H1 (cell line): ENCODE data around the gene ZNF888. TPM values are rescaled to one million over a fixed set of nuclear protein-coding genes. Genes with fewer than 3 reads are reported as not detected.
A peak's percentile ranks its signal among the peaks of the same experiment; 100 is the strongest.
"Not testable (repeated sequence)": the region's sequence is repeated elsewhere in the genome, so short reads cannot be mapped to it uniquely, and the experiment has no call there.

Experiments
- CTCF ChIA-PET: fragments of 300-600 bp; sonication (Branson Sonifier 250); formaldehyde crosslinking; loops from one replicate; lab custom pipeline; 2021; ENCODE audit not compliant: partially characterized antibody; lab: Charles Lee
- POLR2A ChIA-PET: fragments of 300-600 bp; sonication (Branson Sonifier 250); formaldehyde crosslinking; loops from one replicate; lab custom pipeline; 2021; ENCODE audit warnings: inconsistent platforms; ENCODE audit not compliant: partially characterized antibody; lab: Charles Lee
- DNase-seq, 2 experiments: peaks; one replicate each; pipeline versions ENCODE4 v3.0.0 to v3.0.0-alpha.2; 2010 to 2022; ENCODE audit warnings: low spot score in 2 of 2, low read depth in 1 of 2, mixed read lengths in 1 of 2
- FAIRE-seq: peaks from 2 replicates; lab custom pipeline; 2011; peaks lifted over from hg19 to GRCh38; lab: Jason Lieb, UNC
- H2AFZ ChIP-seq: 2 replicates; pipeline ENCODE4 v1.8.1; 2012; ENCODE audit warnings: low read length, inconsistent platforms
- H2AK5ac ChIP-seq: 2 replicates; pipeline ENCODE4 v1.6.1; 2013; ENCODE audit warnings: low read depth, low read length
- H2BK120ac ChIP-seq: replicated peaks from 2 replicates; pipeline ENCODE3; 2013; ENCODE audit warnings: low read depth, low read length, inconsistent platforms
- H2BK12ac ChIP-seq: 2 replicates; pipeline ENCODE4 v1.6.1; 2013; ENCODE audit warnings: low read depth, low read length
- H2BK15ac ChIP-seq: 2 replicates; pipeline ENCODE4 v1.6.1; 2013; ENCODE audit warnings: low read length
- H2BK20ac ChIP-seq: 2 replicates; pipeline ENCODE4 v1.6.1; 2013; ENCODE audit warnings: low read length
- H2BK5ac ChIP-seq: 2 replicates; pipeline ENCODE4 v1.6.1; 2013; ENCODE audit warnings: low read depth, low read length
- H3K14ac ChIP-seq: 2 replicates; pipeline ENCODE4 v1.6.1; 2013; ENCODE audit warnings: inconsistent platforms; ENCODE audit not compliant: insufficient read length
- H3K18ac ChIP-seq: 2 replicates; pipeline ENCODE4 v1.6.1; 2013; ENCODE audit warnings: low read length; ENCODE audit errors: extremely low read depth
- H3K23ac ChIP-seq: 2 replicates; pipeline ENCODE4 v1.6.1; 2013; ENCODE audit warnings: inconsistent platforms; ENCODE audit not compliant: insufficient read length
- H3K23me2 ChIP-seq: 2 replicates; pipeline ENCODE4 v1.6.1; 2013; ENCODE audit warnings: low read depth, low read length
- H3K27ac ChIP-seq: 2 replicates; pipeline ENCODE4 v1.6.1; 2011; ENCODE audit warnings: low read depth, low read length, inconsistent platforms
- H3K27me3 ChIP-seq, 4 experiments: replicated peaks in 1 of 4; 1 replicate in 1 of 4; 2 replicates in 3 of 4; pipeline versions ENCODE4 v1.6.1 to v1.8.1; 2011 to 2013; ENCODE audit warnings: low read length in 3 of 4, mild to moderate bottlenecking in 3 of 4, inconsistent platforms in 2 of 4, mixed read lengths in 2 of 4, moderate library complexity in 1 of 4; ENCODE audit not compliant: control insufficient read depth in 3 of 4, insufficient read depth in 3 of 4; ENCODE audit errors: extremely low read depth in 1 of 4
- H3K36me3 ChIP-seq, 4 experiments: 2 replicates each; pipeline versions ENCODE4 v1.6.1 to v1.8.1; 2011 to 2013; ENCODE audit warnings: mild to moderate bottlenecking in 4 of 4, low read length in 3 of 4, moderate library complexity in 2 of 4, control low read depth in 1 of 4, inconsistent platforms in 1 of 4; ENCODE audit not compliant: insufficient read depth in 4 of 4, control insufficient read depth in 2 of 4
- H3K4ac ChIP-seq: replicated peaks from 2 replicates; pipeline ENCODE3; 2013; ENCODE audit warnings: low read length, low read depth, mixed read lengths, inconsistent platforms; ENCODE audit not compliant: insufficient read length
- H3K4me1 ChIP-seq, 4 experiments: replicated peaks in 1 of 4; 1 replicate in 1 of 4; 2 replicates in 3 of 4; pipeline versions ENCODE4 v1.6.1 to v1.8.1; 2011 to 2013; ENCODE audit warnings: low read length in 3 of 4, inconsistent platforms in 2 of 4, mixed read lengths in 1 of 4; ENCODE audit not compliant: insufficient read depth in 4 of 4, control insufficient read depth in 3 of 4
- H3K4me2 ChIP-seq, 2 experiments: 2 replicates each; pipeline versions ENCODE4 v1.6.1 to v1.8.1; 2011 to 2013; ENCODE audit warnings: low read depth in 2 of 2, low read length in 2 of 2, control low read depth in 1 of 2, inconsistent platforms in 1 of 2, mild to moderate bottlenecking in 1 of 2; ENCODE audit not compliant: insufficient read depth in 1 of 2
- H3K4me3 ChIP-seq, 4 experiments: fragments of 200-600, 300-600 bp in 1 of 4; sonication (generic), shearing (Covaris generic), sonication (Bioruptor Twin) in 1 of 4; 2 replicates each; pipeline versions ENCODE4 v1.5.1 to v1.8.1; 2011 to 2016; ENCODE audit warnings: low read length in 4 of 4, low read depth in 3 of 4, control low read depth in 2 of 4, inconsistent platforms in 2 of 4, mild to moderate bottlenecking in 2 of 4, mixed read lengths in 1 of 4, moderate library complexity in 1 of 4; ENCODE audit not compliant: insufficient read depth in 2 of 4; ENCODE audit errors: extremely low read depth in 1 of 4
- H3K56ac ChIP-seq: replicated peaks from 2 replicates; pipeline ENCODE3; 2013; ENCODE audit warnings: low read depth, mild to moderate bottlenecking, mixed read lengths, low read length, inconsistent platforms; ENCODE audit not compliant: insufficient read length
- H3K79me1 ChIP-seq: 2 replicates; pipeline ENCODE4 v1.6.1; 2013; ENCODE audit warnings: low read depth, low read length, control low read depth
- H3K79me2 ChIP-seq, 2 experiments: 2 replicates each; pipeline versions ENCODE4 v1.6.1 to v1.8.1; 2012 to 2013; ENCODE audit warnings: low read length in 2 of 2, mild to moderate bottlenecking in 2 of 2, inconsistent platforms in 1 of 2; ENCODE audit not compliant: insufficient read depth in 2 of 2, control insufficient read depth in 1 of 2
- H3K9ac ChIP-seq, 4 experiments: replicated peaks in 1 of 4; 1 replicate in 1 of 4; 2 replicates in 3 of 4; pipeline versions ENCODE4 v1.6.1 to v1.8.1; 2011 to 2013; ENCODE audit warnings: low read depth in 3 of 4, low read length in 3 of 4, control low read depth in 2 of 4, mild to moderate bottlenecking in 2 of 4, moderate library complexity in 2 of 4, inconsistent platforms in 1 of 4; ENCODE audit errors: extremely low read depth in 1 of 4
- H3K9me3 ChIP-seq, 2 experiments: 2 replicates each; pipeline versions ENCODE4 v1.6.1 to v1.8.1; 2012 to 2013; ENCODE audit warnings: mild to moderate bottlenecking in 2 of 2, moderate library complexity in 2 of 2, control low read depth in 1 of 2, inconsistent platforms in 1 of 2, low read depth in 1 of 2, low read length in 1 of 2, mixed read lengths in 1 of 2; ENCODE audit not compliant: insufficient read depth in 2 of 2
- H4K20me1 ChIP-seq, 2 experiments: replicated peaks in 1 of 2; 2 replicates each; pipeline versions ENCODE3 to v1.8.1; 2011 to 2013; ENCODE audit warnings: inconsistent platforms in 2 of 2, low read length in 2 of 2, mild to moderate bottlenecking in 1 of 2; ENCODE audit not compliant: insufficient read depth in 2 of 2, control insufficient read depth in 1 of 2
- H4K5ac ChIP-seq: 2 replicates; pipeline ENCODE4 v1.6.1; 2013; ENCODE audit warnings: low read length, low read depth, mixed read lengths, inconsistent platforms; ENCODE audit not compliant: insufficient read length
- H4K8ac ChIP-seq: 2 replicates; pipeline ENCODE4 v1.8.0; 2013; ENCODE audit warnings: mild to moderate bottlenecking, moderate library complexity, low read length, inconsistent platforms; ENCODE audit not compliant: insufficient read depth; ENCODE audit errors: extremely low read depth
- H4K91ac ChIP-seq: replicated peaks from 2 replicates; pipeline ENCODE3; 2013; ENCODE audit warnings: low read length, mixed read lengths, inconsistent platforms; ENCODE audit not compliant: insufficient read length
- KDM4A ChIP-seq: IDR thresholded peaks from one replicate; pipeline ENCODE4 v1.7.1; 2012; ENCODE audit warnings: low read depth, mild to moderate bottlenecking, moderate library complexity, low read length, inconsistent platforms; ENCODE audit not compliant: severe bottlenecking
- PHF8 ChIP-seq: fragments of 200-600 bp; sonication (generic); conservative IDR thresholded peaks from 2 replicates; pipeline ENCODE4 v1.7.1; 2012; ENCODE audit warnings: low read depth, mild to moderate bottlenecking, inconsistent platforms, low read length, moderate library complexity
- SP1 ChIP-seq: IDR thresholded peaks from 2 replicates; pipeline ENCODE4 v1.6.1; 2011; ENCODE audit warnings: low read depth, low read length
- WGBS, 2 experiments: shearing (Covaris generic) in 1 of 2; methylation state at CpG; one replicate each; pipeline versions ENCODE4 v1.1.6 to v1.1.7; 2013 to 2015; ENCODE audit warnings: low lambda C conversion rate in 2 of 2, mixed read lengths in 2 of 2, inconsistent platforms in 1 of 2, low coverage in 1 of 2, missing lambda C conversion rate in 1 of 2; ENCODE audit not compliant: insufficient replicate concordance in 2 of 2, insufficient coverage in 1 of 2, insufficient read length in 1 of 2; ENCODE audit errors: extremely low coverage in 1 of 2, missing lambda C conversion rate in 1 of 2; 5-methylcytosine and 5-hydroxymethylcytosine counted together
- polyA plus RNA-seq, 7 experiments: library from polyadenylated mRNA; depleted of rRNA in 3 of 7; stranded (reverse) in 5 of 7; unstranded in 2 of 7; fragments of >200 nt in 5 of 7; fragments of 200-250 nt in 2 of 7; gene quantifications; 1 replicate in 5 of 7; 2 replicates in 1 of 7; 4 replicates in 1 of 7; pipeline versions ENCODE4 v1.2.1 to v1.2.3, GENCODE V29; 2011 to 2013; ENCODE audit warnings: missing spikeins in 2 of 7, mixed read lengths in 2 of 7
- total RNA-seq: library from RNA; stranded (reverse); fragmentation: NEBNext Ultra II Directional; extraction: Animal tissue kit (Norgen Biotek cat#: 25700); gene quantifications from 2 replicates; pipeline ENCODE4 v1.2.1, GENCODE V29; 2021

Gene ZNF888
- total and polyA plus RNA-seq, 2 of the 8 experiments (the other 6 are each of a cell fraction or from before 2014, with no cell fraction given): 1.1 to 8.6 TPM

DNA sequence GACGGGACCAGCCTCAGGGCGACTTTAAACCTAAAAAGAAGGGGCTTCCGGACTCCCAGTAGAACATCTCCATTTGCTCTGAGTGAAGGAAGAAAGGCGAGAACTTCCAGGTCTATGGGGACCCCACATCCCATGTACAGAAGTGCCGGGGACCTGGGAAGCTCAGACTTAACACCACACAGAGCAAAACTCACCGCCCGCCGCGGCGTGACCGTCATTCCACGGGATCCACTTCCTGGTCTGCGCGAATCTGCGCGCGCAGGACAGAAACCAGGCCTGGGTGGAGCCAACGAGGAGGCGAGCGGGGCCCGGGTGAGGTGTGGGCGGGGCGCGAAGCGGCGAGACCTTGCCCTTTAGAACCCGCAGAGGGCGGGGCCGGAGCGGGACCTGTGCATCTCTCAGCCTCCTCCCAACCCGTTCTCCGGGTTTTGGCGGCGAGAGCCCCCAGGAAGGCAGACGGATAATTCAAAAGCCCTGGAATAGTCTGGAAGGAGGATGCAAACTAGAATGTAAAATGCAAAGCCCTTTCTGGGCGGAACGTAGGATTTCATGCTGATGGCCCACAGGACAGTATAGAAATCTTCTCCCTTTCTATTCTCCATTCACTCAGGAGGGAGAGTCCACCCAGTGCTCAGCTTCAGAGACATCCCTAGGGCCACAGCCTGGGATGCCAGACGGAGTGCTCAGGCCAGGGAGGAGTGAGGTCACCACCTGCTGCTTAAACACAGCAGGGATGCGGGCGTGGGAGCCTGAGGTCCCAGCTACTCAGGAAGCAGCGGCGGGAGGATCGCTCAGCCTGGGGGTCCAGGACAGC, 65.6 kb downstream of the ZNF888 start, which contains the start of gene ZNF468:
TSS of gene ZNF468 (minus strand) at position 242 of the 814 bp plus-strand sequence. CDS start 3,347 bp downstream, outside the sequence.
- WGBS, 2 experiments: 4% methylated on average over 32 of the region's 43 CpGs; no CpG with 5 or more reads in 1 of the 2 experiments
- CTCF ChIA-PET: interaction anchor here (0.5 kb wide), 1 partner anchor 38 kb away, joined by 3 read pairs; no protein-coding TSS in a partner anchor
- not testable (repeated sequence) for H3K27ac ChIP-seq

More for the DNA sequence above, 65.6 kb downstream of the ZNF888 start, which contains the start of gene ZNF468:
- H3K14ac ChIP-seq, H2BK120ac ChIP-seq, H3K23ac ChIP-seq, H4K20me1 ChIP-seq, H2BK15ac ChIP-seq, H2BK20ac ChIP-seq, H2BK5ac ChIP-seq, H3K4ac ChIP-seq, H2BK12ac ChIP-seq, H4K91ac ChIP-seq, H3K27me3 ChIP-seq, H4K5ac ChIP-seq, H2AK5ac ChIP-seq, H3K18ac ChIP-seq, H3K56ac ChIP-seq, H3K23me2 ChIP-seq, H3K9me3 ChIP-seq, H3K4me1 ChIP-seq, H3K79me1 ChIP-seq, H3K79me2 ChIP-seq, H4K8ac ChIP-seq, H3K36me3 ChIP-seq: not testable (repeated sequence)
- TF ChIP-seq SP1 (peak; percentile 34; the same call in 1 of the 2 replicates), PHF8 (peak; percentile 36; the same call in 1 of the 2 replicates), KDM4A (peak; percentile 39)
- Histone ChIP-seq H3K9ac (peak within 1 kb of the TSS in 2 of 4 experiments; percentile 43 to 54; a peak in 4 of 7 replicates), H3K4me2 (peak within 1 kb of the TSS; percentile 58 to 87), H3K4me3 (peak within 1 kb of the TSS; percentile 75 to 86 (median 78)), H2AFZ (peak within 1 kb of the TSS; percentile 92)
- FAIRE-seq (peak; percentile 50), DNase-seq (peak; percentile 29 to 76)
- POLR2A ChIA-PET: interaction anchor here (0.9 kb wide), 1 partner anchor 41 kb away, joined by 4 read pairs; no protein-coding TSS in a partner anchor
